ENCODE data around the gene GIT2.

DNA sequence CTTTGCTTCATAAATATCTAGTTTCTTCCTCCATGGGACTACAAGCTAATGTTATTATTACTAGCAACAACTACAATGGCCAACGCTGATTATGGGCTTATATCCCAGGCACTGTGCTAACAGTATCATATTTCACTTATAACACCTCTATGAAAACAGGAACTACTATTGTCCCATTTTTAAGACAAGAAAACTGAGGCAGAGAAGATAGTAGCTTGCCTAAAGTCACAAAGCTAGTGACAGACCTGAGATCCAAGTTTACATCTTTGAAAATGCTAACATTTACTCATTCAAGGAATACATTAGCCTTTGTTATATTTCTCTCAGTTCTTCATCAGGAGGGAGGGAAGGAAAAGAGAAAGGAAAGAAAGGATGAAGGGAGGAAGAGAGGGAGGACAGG, 32.8 kb downstream of the GIT2 start:
- TF ChIP-seq POLR2AphosphoS5 (IDR thresholded peaks at IDR 0.05; ENCODE audit: low read depth, low read length) (no peak), ZFP1 (CRISPR knock-in tag; IDR thresholded peaks at IDR 0.05) (no peak), TEAD3 (CRISPR knock-in tag; optimal IDR thresholded peaks at IDR 0.05; ENCODE audit: borderline replicate concordance) (no peak), HOXA5 (CRISPR knock-in tag; IDR thresholded peaks at IDR 0.05) (no peak), ZBTB49 (CRISPR knock-in tag; IDR thresholded peaks at IDR 0.05; ENCODE audit: borderline replicate concordance) (no peak), CTCF (CRISPR knock-in tag; IDR thresholded peaks at IDR 0.05) (no peak), KDM6A (CRISPR knock-in tag; IDR thresholded peaks at IDR 0.05; ENCODE audit: low read depth) (no peak), STAG1 (CRISPR knock-in tag; IDR thresholded peaks at IDR 0.05) (no peak), ZNF260 (CRISPR knock-in tag; IDR thresholded peaks at IDR 0.05; ENCODE audit: borderline replicate concordance, low read depth) (no peak)

Data from HepG2 (cell line).